Tibial nerve (tissue), 4 donors: Measurements from ENCODE around the gene CCDC47.

Source experiments
- CTCF ChIP-seq, 5 experiments: fragments of 200-600 bp in 3 of 5; fragments of 450-650 bp in 2 of 5; sonication (generic) in 3 of 5; IDR thresholded peaks; one replicate each; pipeline ENCODE4 v1.5.1; 2016 to 2019; ENCODE audit warnings: antibody characterized with exemption in 5 of 5, mild to moderate bottlenecking in 3 of 5, moderate library complexity in 2 of 5
- EP300 ChIP-seq, 2 donors: sonication (generic); formaldehyde crosslinking; IDR thresholded peaks; one replicate each; pipeline ENCODE4 v1.6.1; 2017; ENCODE audit warnings: antibody characterized with exemption in 2 of 2, mild to moderate bottlenecking in 1 of 2
- POLR2A ChIP-seq, 2 donors: fragments of 450-650 bp; IDR thresholded peaks; one replicate each; pipeline ENCODE4 v1.6.1; 2017; ENCODE audit warnings: antibody characterized with exemption in 2 of 2, mild to moderate bottlenecking in 2 of 2, moderate library complexity in 2 of 2

- TF ChIP-seq CTCF (IDR thresholded peaks at IDR 0.05) = no peak
- TF ChIP-seq POLR2A (IDR thresholded peaks at IDR 0.05) = no peak
- no peak for TF ChIP-seq EP300 (IDR thresholded peaks at IDR 0.05)
These were observed 18.8 kb upstream of the CCDC47 start for GRCh38 chr17:63792055-63792729.
